ENCODE results near the gene RAD9A. TPM values are rescaled to one million over a fixed set of nuclear protein-coding genes. Genes with fewer than 3 reads are reported as not detected.

The RAD9A gene
- total and polyA plus RNA-seq, 9 of the 15 experiments (the other 6 are each of a cell fraction or from before 2014, with no cell fraction given): 1.4 to 41.2 (median 16.1) TPM

- peaks cover 6 to 67% of the 10 kb centered on the region in 2 experiments; a peak in 4 of 5 replicates for H3K4me1 ChIP-seq (replicated peaks in 1 of 2; ENCODE audit: control insufficient read depth in 2 of 2, insufficient read depth in 2 of 2, low read length in 2 of 2)
- H3K4me3 ChIP-seq: peak overlapping the region; percentile 73
- H2AFZ ChIP-seq (ENCODE audit: low read depth, low read length): peak overlapping the region; percentile 90
- no peak for TF ChIP-seq KLF13 (tag; IDR thresholded peaks at IDR 0.05; ENCODE audit: borderline replicate concordance, low read depth)
- TF ChIP-seq PML (IDR thresholded peaks at IDR 0.05; ENCODE audit: low read length): no peak
- TF ChIP-seq ATF2 (CRISPR knock-in tag; IDR thresholded peaks at IDR 0.05): 0 out of 2 replicates have a peak, but pooled peaks have one; percentile 5
- peak in 1 of 2 experiments; percentile 30; a peak in 1 of 4 replicates for TF ChIP-seq UBTF (IDR thresholded peaks at IDR 0.05; ENCODE audit: borderline replicate concordance in 1 of 2, low read depth in 2 of 2, low read length in 2 of 2)
- no peak for TF ChIP-seq ZKSCAN3 (CRISPR knock-in tag; IDR thresholded peaks at IDR 0.05)
- no peak for TF ChIP-seq E2F4 (CRISPR knock-in tag; IDR thresholded peaks at IDR 0.05; ENCODE audit: low read depth)
- no peak for TF ChIP-seq JUN (IDR thresholded peaks at IDR 0.05; ENCODE audit: borderline replicate concordance, low read depth, low read length)
- no peak for TF ChIP-seq JUN (CRISPR knock-in tag; IDR thresholded peaks at IDR 0.05; ENCODE audit: borderline replicate concordance)
- peak in 1 of 2 experiments; percentile 17 for TF ChIP-seq E2F6 (IDR thresholded peaks at IDR 0.05; ENCODE audit: borderline replicate concordance in 1 of 2, extremely low read depth in 1 of 2, insufficient read depth in 1 of 2, insufficient read length in 1 of 2, low read depth in 1 of 2, low read length in 1 of 2, poor library complexity in 1 of 2, severe bottlenecking in 1 of 2)
- ATAC-seq (peak; percentile 14), FAIRE-seq (peak; percentile 44), DNase-seq (ENCODE audit: extremely low read depth in 1 of 4, low spot score in 3 of 4) (peak in 1 of 4 experiments; percentile 36)
- peak overlapping the region; percentile 91 for H3K4me2 ChIP-seq (ENCODE audit: insufficient read depth, low read length)
- WGBS (ENCODE audit: insufficient coverage, low coverage, missing lambda C conversion rate): 8% methylated on average over 25 of the region's 31 CpGs
- peaks cover 3% of the 10 kb centered on the region for H3K9me1 ChIP-seq (ENCODE audit: control insufficient read depth, insufficient read depth, low read length)
- H3K9me3 ChIP-seq (replicated peaks; ENCODE audit: control insufficient read depth, insufficient read depth, low read depth, low read length): no peaks in the 10 kb centered on the region
- peaks cover 25% of the 10 kb centered on the region for H3K79me2 ChIP-seq (ENCODE audit: control insufficient read depth, insufficient read depth, low read length)
- intact Hi-C loops (cut with micrococcal nuclease) (no loop called here), in situ Hi-C loops (cut with MboI) (no loop called here)
- CTCF ChIA-PET (ENCODE audit: low intra/inter-chr PET ratio): no interaction called here
- H3K36me3 ChIP-seq (ENCODE audit: control insufficient read depth, insufficient read depth, low read length): peaks cover 36% of the 10 kb centered on the region; the same call in 2 of the 3 replicates
- peak overlapping the region; percentile 82 for H3K27ac ChIP-seq (ENCODE audit: extremely low read depth, low read depth, low read length)
- H3K9ac ChIP-seq (ENCODE audit: insufficient read depth in 1 of 2, low read depth in 2 of 2, low read length in 2 of 2): peak overlapping the region; percentile 82 to 100
- POLR2A ChIA-PET: interaction anchor here (0.9 to 2.4 kb wide), 4 partner anchors 9 to 30 kb away, joined by 3 to 14 read pairs (median 8); partner anchors contain the start of gene PPP1CA
- BruUV-seq (replicated peaks): TSS peak; percentile 63
- no peaks in the 10 kb centered on the region for H3K27me3 ChIP-seq (ENCODE audit: control insufficient read depth in 2 of 2, insufficient read depth in 2 of 2, low read length in 2 of 2)
- H4K20me1 ChIP-seq (replicated peaks; ENCODE audit: control insufficient read depth, insufficient read depth, low read length): no peaks in the 10 kb centered on the region; the same call in 1 of the 2 replicates
Measured at GRCh38 chr11:67392183-67392715, 463 bp downstream of the RAD9A start.
